Upper lobe of right lung (tissue), 1 donor: ENCODE results near the gene CA10. TPM values are rescaled to one million over a fixed set of nuclear protein-coding genes. Genes with fewer than 3 reads are reported as not detected.

Experiments used
- ATAC-seq: fragments of 200-7000 bp; cut with Tn5 transposase; one replicate; pipeline ENCODE4 v1.9.1; 2020; ENCODE audit warnings: mild to moderate bottlenecking, moderate library complexity
- DNase-seq: peaks from one replicate; pipeline ENCODE4 v3.0.0-alpha.2; 2020
- H3K27ac ChIP-seq: fragments of 200-600 bp; one replicate; pipeline ENCODE4 v1.8.0; 2022
- H3K27me3 ChIP-seq: fragments of 200-600 bp; one replicate; pipeline ENCODE4 v1.8.0; 2022; ENCODE audit warnings: mild to moderate bottlenecking
- H3K36me3 ChIP-seq: fragments of 200-600 bp; one replicate; pipeline ENCODE4 v1.8.0; 2022
- H3K4me1 ChIP-seq: fragments of 200-600 bp; one replicate; pipeline ENCODE4 v1.8.0; 2022
- H3K4me3 ChIP-seq: fragments of 200-600 bp; one replicate; pipeline ENCODE4 v1.8.0; 2022; ENCODE audit warnings: mild to moderate bottlenecking
- H3K9me3 ChIP-seq: fragments of 200-600 bp; one replicate; pipeline ENCODE4 v1.8.0; 2022
- CTCF ChIP-seq: fragments of 200-600 bp; IDR thresholded peaks from one replicate; pipeline ENCODE4 v1.8.0; 2022; ENCODE audit warnings: antibody characterized with exemption
- intact Hi-C: fragments of 100-400 bp; cut with DNase I; formaldehyde crosslinking; loops from one replicate; pipeline ENCODE4 v1.11.0; 2022
- total RNA-seq: library from RNA; stranded (reverse); fragmentation: NEBNext Ultra II Directional; extraction: Animal tissue kit (Norgen Biotek cat#: 25700); gene quantifications from one replicate; pipeline ENCODE4 v1.2.1, GENCODE V29; 2021
- donor health status: DM: no; HTN: yes; CAD: no; lungs with severe emphysema.

Gene CA10
- total RNA-seq, 1 donor from 2014 or later = not detected

GRCh38 chr17:51630101-51630671 is 528.3 kb downstream of the CA10 start:
- Histone ChIP-seq H3K27ac (no peak overlapping the region), H3K9me3 (no peaks in the 10 kb centered on the region), H3K4me1 (no peaks in the 10 kb centered on the region), H3K36me3 (no peaks in the 10 kb centered on the region), H3K4me3 (no peak overlapping the region), H3K27me3 (no peaks in the 10 kb centered on the region)
- DNase-seq = no peak
- intact Hi-C loops = no loop called here
- TF ChIP-seq CTCF = no peak
- ATAC-seq = no peak

- Histone ChIP-seq H3K4me3 (no peak overlapping the region), H3K4me1 (no peaks in the 10 kb centered on the region), H3K9me3 (no peaks in the 10 kb centered on the region), H3K27me3 (no peaks in the 10 kb centered on the region), H3K27ac (no peak overlapping the region), H3K36me3 (no peaks in the 10 kb centered on the region)
- no peak for ATAC-seq
- no peak for TF ChIP-seq CTCF
- intact Hi-C loops = no loop called here
- no peak for DNase-seq
Observed at GRCh38 chr17:51629232-51629631, 529.3 kb downstream of the CA10 start.

GRCh38 chr17:51627779-51628178 is 530.7 kb downstream of the CA10 start:
- Histone ChIP-seq H3K4me1 (no peaks in the 10 kb centered on the region), H3K27ac (no peak overlapping the region), H3K27me3 (no peaks in the 10 kb centered on the region), H3K4me3 (no peak overlapping the region), H3K9me3 (no peaks in the 10 kb centered on the region), H3K36me3 (no peaks in the 10 kb centered on the region)
- ATAC-seq = no peak
- no peak for TF ChIP-seq CTCF
- DNase-seq = no peak
- intact Hi-C loops = no loop called here

GRCh38 chr17:51618476-51618875 is 540.0 kb downstream of the CA10 start:
- no peaks in the 10 kb centered on the region for H3K4me1 ChIP-seq
- H3K4me3 ChIP-seq = no peak overlapping the region
- intact Hi-C loops = no loop called here
- no peak for TF ChIP-seq CTCF
- H3K27ac ChIP-seq = no peak overlapping the region
- ATAC-seq (no peak), DNase-seq (no peak)
- no peaks in the 10 kb centered on the region for H3K36me3 ChIP-seq
- peaks cover 8% of the 10 kb centered on the region for H3K27me3 ChIP-seq
- no peaks in the 10 kb centered on the region for H3K9me3 ChIP-seq

GRCh38 chr17:51617986-51618385 is 540.5 kb downstream of the CA10 start:
- intact Hi-C loops = no loop called here
- no peak for ATAC-seq
- H3K27ac ChIP-seq = no peak overlapping the region

More at GRCh38 chr17:51617986-51618385, 540.5 kb downstream of the CA10 start:
- H3K4me1 ChIP-seq = no peaks in the 10 kb centered on the region
- no peak for DNase-seq
- TF ChIP-seq CTCF = no peak
- no peak overlapping the region for H3K4me3 ChIP-seq
- H3K9me3 ChIP-seq = no peaks in the 10 kb centered on the region
- H3K36me3 ChIP-seq = no peaks in the 10 kb centered on the region
- H3K27me3 ChIP-seq = peaks cover 8% of the 10 kb centered on the region
